Fibroblast of lung (primary cell): ENCODE measurements around the gene F8A3. TPM values are rescaled to one million over a fixed set of nuclear protein-coding genes. Genes with fewer than 3 reads are reported as not detected.
"Not testable (repeated sequence)": the region's sequence is repeated elsewhere in the genome, so short reads cannot be mapped to it uniquely, and the experiment has no call there.

Experiments
- DNase-seq, 2 donors: peaks; one replicate each; pipeline versions ENCODE4 v3.0.0 to v3.0.0-alpha.2; 2010; ENCODE audit warnings: low read depth in 2 of 2
- H2AFZ ChIP-seq: 2 replicates; pipeline ENCODE4 v1.5.1; 2012; ENCODE audit warnings: low read length, control low read depth, inconsistent platforms
- H3K27ac ChIP-seq: 2 replicates; pipeline ENCODE4 v1.5.1; 2011; ENCODE audit warnings: low read length, control low read depth; ENCODE audit not compliant: insufficient read depth
- H3K27me3 ChIP-seq: 2 replicates; pipeline ENCODE4 v1.5.1; 2011; ENCODE audit warnings: mild to moderate bottlenecking, low read length; ENCODE audit not compliant: control insufficient read depth, insufficient read depth
- H3K36me3 ChIP-seq: 2 replicates; pipeline ENCODE4 v1.5.1; 2011; ENCODE audit warnings: low read length; ENCODE audit not compliant: control insufficient read depth, insufficient read depth
- H3K4me1 ChIP-seq: 2 replicates; pipeline ENCODE4 v1.5.1; 2011; ENCODE audit warnings: low read length; ENCODE audit not compliant: control insufficient read depth, insufficient read depth; ENCODE audit errors: extremely low read depth
- H3K4me2 ChIP-seq: 2 replicates; pipeline ENCODE4 v1.5.1; 2011; ENCODE audit warnings: low read length, control low read depth; ENCODE audit not compliant: insufficient read depth; ENCODE audit errors: extremely low read depth
- H3K4me3 ChIP-seq, 4 experiments: fragments of 200-600 bp in 1 of 4; sonication (generic) in 1 of 4; replicated peaks in 1 of 4; 2 replicates each; pipeline ENCODE4 v1.5.1; 2011 to 2016; ENCODE audit warnings: low read length in 4 of 4, low read depth in 3 of 4, mild to moderate bottlenecking in 3 of 4, control low read depth in 2 of 4, inconsistent platforms in 1 of 4, mixed read lengths in 1 of 4; ENCODE audit not compliant: insufficient read depth in 1 of 4; ENCODE audit errors: control extremely low read depth in 1 of 4
- H3K79me2 ChIP-seq: 2 replicates; pipeline ENCODE4 v1.5.1; 2012; ENCODE audit warnings: mild to moderate bottlenecking, low read length, inconsistent platforms; ENCODE audit not compliant: control insufficient read depth, insufficient read depth
- H3K9ac ChIP-seq: 2 replicates; pipeline ENCODE4 v1.5.1; 2011; ENCODE audit warnings: mild to moderate bottlenecking, low read length, control low read depth; ENCODE audit not compliant: insufficient read depth
- H3K9me3 ChIP-seq: 2 replicates; pipeline ENCODE4 v1.5.1; 2012; ENCODE audit warnings: low read depth, low read length; ENCODE audit not compliant: control insufficient read depth, insufficient read depth
- H4K20me1 ChIP-seq: 2 replicates; pipeline ENCODE4 v1.5.1; 2011; ENCODE audit warnings: low read length; ENCODE audit not compliant: control insufficient read depth, insufficient read depth; ENCODE audit errors: extremely low read depth
- EZH2 ChIP-seq: IDR thresholded peaks from 2 replicates; pipeline ENCODE4 v1.5.1; 2012; ENCODE audit warnings: low read length, control low read depth, mild to moderate bottlenecking; ENCODE audit errors: missing control alignments
- polyA minus RNA-seq: library from RNA; depleted of rRNA, polyadenylated mRNA; stranded (reverse); fragments of >200 nt; gene quantifications from 2 replicates; pipeline ENCODE4 v1.2.3, GENCODE V29; 2011; ENCODE audit warnings: low replicate concordance
- polyA plus RNA-seq, 2 donors: library from polyadenylated mRNA; depleted of rRNA in 1 of 2; stranded (reverse) in 1 of 2; unstranded in 1 of 2; fragments of >200 nt; gene quantifications; 2 replicates each; pipeline ENCODE4 v1.2.1, GENCODE V29; 2011 to 2012; ENCODE audit warnings: missing spikeins in 1 of 2
- total RNA-seq: library from RNA; depleted of rRNA; stranded (reverse); fragments of >200 nt; gene quantifications from 2 replicates; pipeline ENCODE4 v1.2.1, GENCODE V29; 2014
- TF ChIP-seq, protein P1 (sequence below), 2 donors: IDR thresholded peaks in 1 of 2; conservative IDR thresholded peaks in 1 of 2; 1 replicate in 1 of 2; 2 replicates in 1 of 2; pipeline ENCODE4 v1.5.1; 2011 to 2012; ENCODE audit warnings: low read length in 2 of 2, control low read depth in 1 of 2, inconsistent platforms in 1 of 2, low read depth in 1 of 2, mild to moderate bottlenecking in 1 of 2

The F8A3 gene
- total RNA-seq (0.99 and 1.0 TPM in 2 replicates), polyA plus RNA-seq (0.27 TPM in 1 of 2 replicates, not detected in the other), polyA minus RNA-seq (8.3 TPM in 1 of 2 replicates, not detected in the other)
- 0.22 and 3.7 TPM in 2 replicates for polyA plus RNA-seq (2012)

DNA sequence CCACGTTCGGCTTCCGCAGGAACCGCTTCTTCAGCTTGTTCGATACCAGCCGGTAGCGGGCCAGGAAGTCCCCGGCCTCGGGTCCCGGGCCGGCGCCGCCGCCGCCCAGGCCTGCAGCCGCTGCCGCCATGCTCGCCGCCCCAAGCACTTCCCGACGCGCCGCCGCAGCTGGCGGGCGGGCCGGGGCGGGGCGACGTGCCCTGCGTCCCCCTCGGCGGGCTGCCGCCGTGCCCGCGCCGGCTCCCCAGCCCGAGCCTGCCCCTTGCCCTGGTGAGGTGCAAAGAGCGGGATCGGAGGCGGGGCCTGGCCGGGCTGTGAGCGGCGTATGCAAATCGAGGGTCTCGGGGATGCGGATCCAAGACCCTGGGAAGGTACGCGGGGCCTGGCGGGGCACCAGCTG, at the start of gene F8A3:
F8A3 (minus strand) TSS at position 150 of the 400 bp plus-strand sequence; CDS start at position 130, 20 bp downstream.
- H3K9me3 ChIP-seq, H3K9ac ChIP-seq, H3K27me3 ChIP-seq, H3K36me3 ChIP-seq, H3K4me2 ChIP-seq, H3K4me3 ChIP-seq, H4K20me1 ChIP-seq, H3K4me1 ChIP-seq, DNase-seq, H3K79me2 ChIP-seq, H2AFZ ChIP-seq, H3K27ac ChIP-seq: not testable (repeated sequence)

- no peaks in the 10 kb centered on the region for H3K27me3 ChIP-seq
- H2AFZ ChIP-seq = no peak overlapping the region
- TF ChIP-seq, protein P1, sequence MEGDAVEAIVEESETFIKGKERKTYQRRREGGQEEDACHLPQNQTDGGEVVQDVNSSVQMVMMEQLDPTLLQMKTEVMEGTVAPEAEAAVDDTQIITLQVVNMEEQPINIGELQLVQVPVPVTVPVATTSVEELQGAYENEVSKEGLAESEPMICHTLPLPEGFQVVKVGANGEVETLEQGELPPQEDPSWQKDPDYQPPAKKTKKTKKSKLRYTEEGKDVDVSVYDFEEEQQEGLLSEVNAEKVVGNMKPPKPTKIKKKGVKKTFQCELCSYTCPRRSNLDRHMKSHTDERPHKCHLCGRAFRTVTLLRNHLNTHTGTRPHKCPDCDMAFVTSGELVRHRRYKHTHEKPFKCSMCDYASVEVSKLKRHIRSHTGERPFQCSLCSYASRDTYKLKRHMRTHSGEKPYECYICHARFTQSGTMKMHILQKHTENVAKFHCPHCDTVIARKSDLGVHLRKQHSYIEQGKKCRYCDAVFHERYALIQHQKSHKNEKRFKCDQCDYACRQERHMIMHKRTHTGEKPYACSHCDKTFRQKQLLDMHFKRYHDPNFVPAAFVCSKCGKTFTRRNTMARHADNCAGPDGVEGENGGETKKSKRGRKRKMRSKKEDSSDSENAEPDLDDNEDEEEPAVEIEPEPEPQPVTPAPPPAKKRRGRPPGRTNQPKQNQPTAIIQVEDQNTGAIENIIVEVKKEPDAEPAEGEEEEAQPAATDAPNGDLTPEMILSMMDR (conservative IDR thresholded peaks at IDR 0.05 in 1 of 2, IDR thresholded peaks at IDR 0.05 in 1 of 2; ENCODE audit: low read depth in 1 of 2, low read length in 2 of 2) = no peak
- TF ChIP-seq EZH2 = no peak
- H4K20me1 ChIP-seq = no peaks in the 10 kb centered on the region
- no peak overlapping the region for H3K9ac ChIP-seq
- no peaks in the 10 kb centered on the region for H3K4me1 ChIP-seq
- H3K79me2 ChIP-seq = no peaks in the 10 kb centered on the region
- no peaks in the 10 kb centered on the region for H3K9me3 ChIP-seq
- no peak for DNase-seq
- no peak overlapping the region for H3K4me2 ChIP-seq
- H3K36me3 ChIP-seq = no peaks in the 10 kb centered on the region
- H3K27ac ChIP-seq = no peak overlapping the region
- H3K4me3 ChIP-seq = no peak overlapping the region
Observed at GRCh38 chrX:155505296-155505695, 46.9 kb upstream of the F8A3 start.

DNA sequence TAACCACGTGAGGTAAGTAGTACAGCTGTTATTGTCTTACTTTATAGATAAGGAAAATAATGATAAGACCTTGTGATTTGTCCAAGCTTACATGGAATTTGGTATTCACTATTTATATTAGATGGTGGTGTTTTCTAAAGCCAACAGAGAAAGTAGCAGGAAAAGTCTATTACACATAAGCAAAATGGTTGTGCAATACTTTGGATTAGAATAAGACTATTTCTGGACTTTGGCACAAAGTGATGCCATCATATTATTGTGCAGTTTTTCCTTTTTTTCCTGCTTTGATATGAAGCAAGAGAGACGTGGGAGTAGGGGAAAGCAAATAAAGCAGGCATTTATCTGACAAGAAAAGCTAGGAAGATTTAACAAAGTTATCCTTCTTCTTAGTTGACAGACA, 36.7 kb upstream of the F8A3 start:
- H2AFZ ChIP-seq, H3K27ac ChIP-seq, H3K27me3 ChIP-seq, DNase-seq, H3K36me3 ChIP-seq, H3K4me3 ChIP-seq, H3K4me2 ChIP-seq, H3K9ac ChIP-seq, H4K20me1 ChIP-seq, H3K79me2 ChIP-seq, H3K9me3 ChIP-seq, H3K4me1 ChIP-seq: not testable (repeated sequence)

GRCh38 chrX:155491421-155491820, 33.0 kb upstream of the F8A3 start:
- DNase-seq, H3K36me3 ChIP-seq, H3K9ac ChIP-seq, H3K27me3 ChIP-seq, H3K4me3 ChIP-seq, H3K4me2 ChIP-seq, H3K79me2 ChIP-seq, H3K9me3 ChIP-seq, H3K4me1 ChIP-seq, H3K27ac ChIP-seq, H4K20me1 ChIP-seq, H2AFZ ChIP-seq: not testable (repeated sequence)

- H3K4me1 ChIP-seq, H3K9ac ChIP-seq, DNase-seq, H3K36me3 ChIP-seq, H3K79me2 ChIP-seq, H3K9me3 ChIP-seq, H3K27ac ChIP-seq, H3K27me3 ChIP-seq, H4K20me1 ChIP-seq, H3K4me2 ChIP-seq, H3K4me3 ChIP-seq, H2AFZ ChIP-seq: not testable (repeated sequence)
Observed at GRCh38 chrX:155477136-155477535, 18.7 kb upstream of the F8A3 start.

DNA sequence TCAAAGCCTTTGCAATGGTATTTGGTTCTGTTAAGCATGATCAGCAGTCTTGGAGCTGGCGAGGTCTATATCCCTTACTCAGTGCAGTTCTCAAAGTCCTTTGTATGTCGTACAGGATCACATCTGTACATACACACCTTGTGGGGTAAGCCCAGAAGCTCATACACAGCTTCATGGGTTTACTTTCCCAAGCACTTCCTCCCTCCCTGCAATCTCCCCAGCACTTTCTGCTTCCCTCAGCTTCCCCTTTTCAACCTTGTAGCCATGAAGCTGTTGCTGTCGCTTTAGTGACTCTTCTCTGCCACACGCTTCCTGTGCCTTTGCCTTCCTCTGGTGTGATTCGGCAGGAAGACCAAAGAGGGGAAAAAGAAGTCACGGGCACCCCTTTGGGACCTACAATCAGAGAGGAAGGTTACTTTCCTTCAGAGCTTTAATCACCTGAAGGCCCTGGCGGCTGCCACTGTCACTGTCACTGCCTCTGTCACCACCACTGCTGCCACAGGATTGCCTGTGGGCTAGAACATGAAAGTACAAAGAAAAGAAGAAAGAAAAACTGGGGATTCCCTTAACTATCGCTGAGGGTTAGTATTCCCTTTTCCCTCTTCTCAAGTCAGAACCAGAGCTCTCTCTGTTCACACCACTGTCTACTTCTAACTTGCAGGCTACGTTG, 8.0 kb upstream of the F8A3 start:
- not testable (repeated sequence) for H3K79me2 ChIP-seq, H3K9me3 ChIP-seq, H4K20me1 ChIP-seq, H3K4me3 ChIP-seq, H3K36me3 ChIP-seq, H3K27me3 ChIP-seq, DNase-seq, H3K9ac ChIP-seq, H2AFZ ChIP-seq, H3K4me2 ChIP-seq, H3K4me1 ChIP-seq, H3K27ac ChIP-seq
